Prostate gland (tissue), 2 donors: Measurements from ENCODE around the gene MTIF3. TPM values are rescaled to one million over a fixed set of nuclear protein-coding genes. Genes with fewer than 3 reads are reported as not detected.

Experiments used
- DNase-seq: peaks from one replicate; pipeline ENCODE4 v3.0.0-alpha.2; 2019; ENCODE audit warnings: low spot score
- H3K27ac ChIP-seq, 2 donors: fragments of 200-600 bp; sonication (generic); 2 replicates each; pipeline ENCODE4 v1.5.1; 2017 to 2019
- H3K27me3 ChIP-seq: fragments of 200-600 bp; sonication (generic); replicated peaks from 2 replicates; pipeline ENCODE4 v1.5.1; 2019; ENCODE audit not compliant: insufficient read depth
- H3K36me3 ChIP-seq, 2 donors: fragments of 200-600 bp; sonication (generic); 1 replicate in 1 of 2; 2 replicates in 1 of 2; pipeline versions ENCODE4 v1.5.1 to v1.8.1; 2017 to 2019
- H3K4me1 ChIP-seq: fragments of 200-600 bp; sonication (generic); replicated peaks from 2 replicates; pipeline ENCODE4 v1.5.1; 2019
- H3K4me3 ChIP-seq, 2 donors: fragments of 200-600 bp; sonication (generic); 2 replicates each; pipeline ENCODE4 v1.5.1; 2017 to 2019
- H3K9me3 ChIP-seq: fragments of 200-600 bp; sonication (generic); 2 replicates; pipeline ENCODE4 v1.5.1; 2017
- POLR2A ChIP-seq: fragments of 450-650 bp; IDR thresholded peaks from one replicate; pipeline ENCODE4 v1.6.1; 2016; ENCODE audit warnings: antibody characterized with exemption, mild to moderate bottlenecking
- POLR2AphosphoS5 ChIP-seq: sonication (generic); formaldehyde crosslinking; IDR thresholded peaks from one replicate; pipeline ENCODE4 v1.6.1; 2017; ENCODE audit warnings: antibody characterized with exemption
- WGBS: methylation state at CpG from one replicate; pipeline ENCODE4 v1.1.5; 2018; 5-methylcytosine and 5-hydroxymethylcytosine counted together
- intact Hi-C: fragments of 100-400 bp; cut with DNase I; formaldehyde crosslinking; loops from one replicate; pipeline ENCODE4 v1.14.2; 2022
- total RNA-seq, 2 donors: library from RNA; depleted of rRNA; stranded (reverse); fragments of >200 nt; gene quantifications; one replicate each; pipeline ENCODE4 v1.1.0, GENCODE V29; 2016
- TF ChIP-seq, protein P1 (sequence below), 4 experiments: fragments of 200-600 bp in 2 of 4; fragments of 450-650 bp in 2 of 4; sonication (generic) in 2 of 4; IDR thresholded peaks; 1 replicate in 3 of 4; 2 replicates in 1 of 4; pipeline ENCODE4 v1.5.1; 2016 to 2019; ENCODE audit warnings: antibody characterized with exemption in 4 of 4, mild to moderate bottlenecking in 2 of 4, moderate library complexity in 2 of 4

MTIF3 gene
- total RNA-seq, 2 donors from 2014 or later, result 44.8 to 52.3 TPM

DNA sequence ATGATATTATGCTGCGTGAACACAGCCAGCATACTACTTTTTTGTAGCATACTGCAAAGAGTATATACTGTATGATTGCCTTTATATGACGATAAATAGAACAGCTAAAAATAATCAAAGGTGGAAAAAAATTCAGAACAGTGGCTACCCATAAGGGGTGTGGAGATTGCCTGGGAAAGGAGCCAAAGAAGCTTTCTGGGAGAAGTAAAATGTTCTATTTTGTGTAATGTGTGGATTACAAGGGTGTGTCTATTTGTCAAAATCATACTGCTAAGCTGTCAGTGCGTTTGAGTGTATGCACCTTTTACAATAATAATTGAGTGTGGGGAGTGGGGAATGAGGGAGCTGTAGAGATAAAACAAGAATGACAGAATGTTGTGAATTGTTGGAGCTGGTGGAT is 45.2 kb upstream of the MTIF3 start:
- TF ChIP-seq, protein P1, sequence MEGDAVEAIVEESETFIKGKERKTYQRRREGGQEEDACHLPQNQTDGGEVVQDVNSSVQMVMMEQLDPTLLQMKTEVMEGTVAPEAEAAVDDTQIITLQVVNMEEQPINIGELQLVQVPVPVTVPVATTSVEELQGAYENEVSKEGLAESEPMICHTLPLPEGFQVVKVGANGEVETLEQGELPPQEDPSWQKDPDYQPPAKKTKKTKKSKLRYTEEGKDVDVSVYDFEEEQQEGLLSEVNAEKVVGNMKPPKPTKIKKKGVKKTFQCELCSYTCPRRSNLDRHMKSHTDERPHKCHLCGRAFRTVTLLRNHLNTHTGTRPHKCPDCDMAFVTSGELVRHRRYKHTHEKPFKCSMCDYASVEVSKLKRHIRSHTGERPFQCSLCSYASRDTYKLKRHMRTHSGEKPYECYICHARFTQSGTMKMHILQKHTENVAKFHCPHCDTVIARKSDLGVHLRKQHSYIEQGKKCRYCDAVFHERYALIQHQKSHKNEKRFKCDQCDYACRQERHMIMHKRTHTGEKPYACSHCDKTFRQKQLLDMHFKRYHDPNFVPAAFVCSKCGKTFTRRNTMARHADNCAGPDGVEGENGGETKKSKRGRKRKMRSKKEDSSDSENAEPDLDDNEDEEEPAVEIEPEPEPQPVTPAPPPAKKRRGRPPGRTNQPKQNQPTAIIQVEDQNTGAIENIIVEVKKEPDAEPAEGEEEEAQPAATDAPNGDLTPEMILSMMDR (IDR thresholded peaks at IDR 0.05), result no peak
- TF ChIP-seq POLR2AphosphoS5, result no peak
- TF ChIP-seq POLR2A, result no peak
- peaks cover 4% of the 10 kb centered on the region for H3K27me3 ChIP-seq
- no peak for DNase-seq
- no peaks in the 10 kb centered on the region for H3K4me1 ChIP-seq
- no peak overlapping the region for H3K27ac ChIP-seq
- intact Hi-C loops, result no loop called here
- no peaks in the 10 kb centered on the region for H3K9me3 ChIP-seq
- H3K36me3 ChIP-seq, result no peaks in the 10 kb centered on the region
- no peak overlapping the region for H3K4me3 ChIP-seq
- 40% methylated on average over 3 of the region's 3 CpGs for WGBS

DNA sequence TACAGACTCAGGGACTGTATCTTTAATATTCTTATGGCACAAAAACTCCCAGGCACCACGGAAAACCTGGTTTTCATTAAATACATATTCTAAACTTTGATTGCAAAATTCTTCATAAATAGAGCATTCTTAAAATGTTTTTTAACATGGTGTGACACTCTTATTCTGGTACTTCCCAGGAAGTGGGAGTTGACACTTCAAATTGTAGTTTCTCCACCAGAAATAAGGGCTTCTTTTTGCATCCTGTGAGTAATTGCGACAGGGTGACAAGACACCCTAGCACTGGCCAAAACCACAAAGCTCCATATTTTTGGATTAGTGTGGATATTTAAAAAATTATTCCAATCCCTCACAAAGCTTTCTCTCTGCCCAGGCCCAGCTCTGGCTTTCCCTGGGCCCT is 43.6 kb upstream of the MTIF3 start:
- intact Hi-C loops, result no loop called here
- Histone ChIP-seq H3K4me1 (no peaks in the 10 kb centered on the region), H3K27ac (no peak overlapping the region), H3K27me3 (no peaks in the 10 kb centered on the region), H3K9me3 (no peaks in the 10 kb centered on the region), H3K4me3 (no peak overlapping the region), H3K36me3 (no peaks in the 10 kb centered on the region)
- DNase-seq, result no peak
- WGBS, result 83% methylated on average over 2 of the region's 2 CpGs
- TF ChIP-seq POLR2A (no peak), POLR2AphosphoS5 (no peak)
- TF ChIP-seq, protein P1 (IDR thresholded peaks at IDR 0.05), result no peak

DNA sequence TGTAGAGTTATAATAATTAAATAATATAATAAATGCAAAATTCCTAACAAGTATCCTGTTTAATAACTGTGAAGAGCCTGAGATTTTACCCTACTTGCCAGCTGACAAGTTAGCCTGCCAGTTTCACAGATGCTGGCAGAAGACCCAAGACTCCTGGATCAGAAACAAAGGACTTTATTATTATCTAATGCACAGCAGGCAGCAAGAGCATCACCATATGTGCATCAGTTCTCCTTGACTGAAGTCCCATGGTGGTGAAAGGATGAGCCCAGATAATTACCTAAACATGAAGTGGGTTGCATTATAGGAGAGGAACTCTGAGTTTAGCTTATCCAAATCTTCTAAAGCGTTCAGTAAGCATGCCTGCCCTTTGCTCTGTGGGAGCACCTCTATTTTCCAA is 39.1 kb upstream of the MTIF3 start:
- Histone ChIP-seq H3K27ac (no peak overlapping the region), H3K4me3 (no peak overlapping the region), H3K4me1 (no peaks in the 10 kb centered on the region), H3K36me3 (no peaks in the 10 kb centered on the region), H3K9me3 (no peaks in the 10 kb centered on the region), H3K27me3 (no peaks in the 10 kb centered on the region)
- TF ChIP-seq POLR2AphosphoS5, result no peak
- TF ChIP-seq, protein P1 (IDR thresholded peaks at IDR 0.05), result no peak
- TF ChIP-seq POLR2A, result no peak
- 32% methylated on average over 1 of the region's 1 CpG for WGBS
- no peak for DNase-seq
- intact Hi-C loops, result no loop called here

DNA sequence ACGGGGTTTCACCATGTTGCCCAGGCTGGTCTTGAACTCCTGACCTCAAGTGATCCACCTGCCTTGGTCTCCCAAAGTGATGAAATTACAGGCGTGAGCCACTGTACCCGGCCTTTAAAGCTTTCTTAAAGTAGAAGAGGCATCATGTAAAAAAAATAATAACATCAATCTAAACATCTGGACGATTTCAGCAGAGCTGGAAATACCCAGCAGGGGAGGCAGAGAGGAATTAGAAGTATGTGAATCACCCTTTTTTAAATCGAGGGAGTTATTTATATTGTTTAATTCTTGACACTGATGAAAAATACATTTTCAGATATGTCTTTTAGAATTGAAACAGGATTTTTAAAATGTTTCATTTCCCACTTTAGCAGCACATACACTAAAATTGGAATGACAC is 37.4 kb upstream of the MTIF3 start:
- intact Hi-C loops, result no loop called here
- no peak for TF ChIP-seq POLR2AphosphoS5
- TF ChIP-seq, protein P1 (IDR thresholded peaks at IDR 0.05), result no peak
- no peak for TF ChIP-seq POLR2A
- H3K4me1 ChIP-seq, result no peaks in the 10 kb centered on the region
- 57% methylated on average over 5 of the region's 5 CpGs for WGBS
- no peaks in the 10 kb centered on the region for H3K9me3 ChIP-seq
- no peak for DNase-seq
- no peak overlapping the region for H3K4me3 ChIP-seq
- peaks cover 4% of the 10 kb centered on the region for H3K27me3 ChIP-seq
- no peak overlapping the region for H3K27ac ChIP-seq
- no peaks in the 10 kb centered on the region for H3K36me3 ChIP-seq

DNA sequence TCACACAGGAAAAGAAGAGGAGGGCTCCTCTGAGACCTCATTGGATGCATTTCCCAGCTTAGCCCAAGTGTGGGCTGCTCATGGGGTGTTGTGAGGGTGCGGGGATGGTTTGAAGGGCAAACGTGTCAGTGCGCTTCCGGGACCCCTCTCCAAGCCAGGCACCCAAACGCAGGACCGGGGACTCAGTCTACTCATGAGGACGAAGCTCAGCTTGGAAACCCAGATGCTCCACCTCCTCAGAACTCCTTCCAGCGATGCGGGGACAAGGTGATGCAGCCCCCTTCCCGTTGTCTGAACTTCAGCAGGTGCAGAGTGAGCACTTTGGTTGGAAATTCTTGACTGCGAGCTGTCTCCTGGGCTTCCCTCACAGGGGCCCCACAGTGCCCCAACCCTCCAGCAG is 33.1 kb upstream of the MTIF3 start:
- Histone ChIP-seq H3K27me3 (peaks cover 4% of the 10 kb centered on the region), H3K36me3 (no peaks in the 10 kb centered on the region), H3K4me3 (no peak overlapping the region), H3K27ac (no peak overlapping the region), H3K4me1 (no peaks in the 10 kb centered on the region), H3K9me3 (no peaks in the 10 kb centered on the region)
- no peak for TF ChIP-seq POLR2AphosphoS5
- TF ChIP-seq, protein P1 (IDR thresholded peaks at IDR 0.05), result no peak
- TF ChIP-seq POLR2A, result no peak
- DNase-seq, result no peak
- intact Hi-C loops, result no loop called here
- 91% methylated on average over 11 of the region's 11 CpGs for WGBS
